ENCODE measurements around the gene CCSER1.

The CCSER1 gene

GRCh38 chr4:90840291-90840690 is 713.1 kb downstream of the CCSER1 start:
- DNase-seq (ENCODE audit: low read depth), result no peak
- TF ChIP-seq, protein P1, sequence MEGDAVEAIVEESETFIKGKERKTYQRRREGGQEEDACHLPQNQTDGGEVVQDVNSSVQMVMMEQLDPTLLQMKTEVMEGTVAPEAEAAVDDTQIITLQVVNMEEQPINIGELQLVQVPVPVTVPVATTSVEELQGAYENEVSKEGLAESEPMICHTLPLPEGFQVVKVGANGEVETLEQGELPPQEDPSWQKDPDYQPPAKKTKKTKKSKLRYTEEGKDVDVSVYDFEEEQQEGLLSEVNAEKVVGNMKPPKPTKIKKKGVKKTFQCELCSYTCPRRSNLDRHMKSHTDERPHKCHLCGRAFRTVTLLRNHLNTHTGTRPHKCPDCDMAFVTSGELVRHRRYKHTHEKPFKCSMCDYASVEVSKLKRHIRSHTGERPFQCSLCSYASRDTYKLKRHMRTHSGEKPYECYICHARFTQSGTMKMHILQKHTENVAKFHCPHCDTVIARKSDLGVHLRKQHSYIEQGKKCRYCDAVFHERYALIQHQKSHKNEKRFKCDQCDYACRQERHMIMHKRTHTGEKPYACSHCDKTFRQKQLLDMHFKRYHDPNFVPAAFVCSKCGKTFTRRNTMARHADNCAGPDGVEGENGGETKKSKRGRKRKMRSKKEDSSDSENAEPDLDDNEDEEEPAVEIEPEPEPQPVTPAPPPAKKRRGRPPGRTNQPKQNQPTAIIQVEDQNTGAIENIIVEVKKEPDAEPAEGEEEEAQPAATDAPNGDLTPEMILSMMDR (conservative IDR thresholded peaks at IDR 0.05; ENCODE audit: low read depth, low read length), result no peak
- no peak overlapping the region for H3K4me3 ChIP-seq (ENCODE audit: low read length)

- TF ChIP-seq, protein P1 (conservative IDR thresholded peaks at IDR 0.05; ENCODE audit: low read depth, low read length), result no peak
Measured at GRCh38 chr4:90840828-90841227, 713.6 kb downstream of the CCSER1 start.

DNA sequence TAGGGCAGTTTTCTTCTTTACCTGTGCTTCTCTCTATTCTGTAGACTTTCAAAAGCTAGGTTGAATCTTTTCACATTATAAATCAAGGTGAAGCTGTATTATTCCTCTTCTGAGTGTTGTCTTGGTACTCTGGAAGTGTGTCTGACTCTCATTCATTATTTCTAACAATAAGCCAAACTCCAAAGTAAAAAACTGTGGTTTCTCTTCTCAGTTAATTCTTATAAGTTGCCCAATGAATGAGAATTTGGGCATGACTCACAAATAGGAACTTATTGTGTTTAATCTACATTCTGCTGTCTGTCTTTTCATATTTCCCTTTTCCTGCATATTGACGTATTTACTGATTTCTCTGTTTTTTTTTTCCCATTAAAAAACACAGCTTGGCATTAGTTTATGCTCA is 714.5 kb downstream of the CCSER1 start:
- H3K4me3 ChIP-seq (ENCODE audit: low read length), result no peak overlapping the region
- no peak for DNase-seq (ENCODE audit: low read depth)
- TF ChIP-seq, protein P1 (conservative IDR thresholded peaks at IDR 0.05; ENCODE audit: low read depth, low read length), result no peak

More at GRCh38 chr4:90840828-90841227, 713.6 kb downstream of the CCSER1 start:
- H3K4me3 ChIP-seq (ENCODE audit: low read length), result no peak overlapping the region
- no peak for DNase-seq (ENCODE audit: low read depth)

- H3K4me3 ChIP-seq (ENCODE audit: low read length), result no peak overlapping the region
- TF ChIP-seq, protein P1 (conservative IDR thresholded peaks at IDR 0.05; ENCODE audit: low read depth, low read length), result no peak
- DNase-seq (ENCODE audit: low read depth), result no peak
Measured at GRCh38 chr4:90842960-90843359, 715.8 kb downstream of the CCSER1 start.

GRCh38 chr4:90844241-90844640 is 717.0 kb downstream of the CCSER1 start:
- no peak overlapping the region for H3K4me3 ChIP-seq (ENCODE audit: low read length)
- DNase-seq (ENCODE audit: low read depth), result no peak
- TF ChIP-seq, protein P1 (conservative IDR thresholded peaks at IDR 0.05; ENCODE audit: low read depth, low read length), result no peak

- TF ChIP-seq, protein P1 (conservative IDR thresholded peaks at IDR 0.05; ENCODE audit: low read depth, low read length), result no peak
- no peak for DNase-seq (ENCODE audit: low read depth)
- H3K4me3 ChIP-seq (ENCODE audit: low read length), result no peak overlapping the region
Measured at GRCh38 chr4:90845777-90846176, 718.6 kb downstream of the CCSER1 start.

GRCh38 chr4:90852237-90852636 is 725.0 kb downstream of the CCSER1 start:
- H3K4me3 ChIP-seq (ENCODE audit: low read length), result no peak overlapping the region
- TF ChIP-seq, protein P1 (conservative IDR thresholded peaks at IDR 0.05; ENCODE audit: low read depth, low read length), result no peak
- no peak for DNase-seq (ENCODE audit: low read depth)
